HG03135 (cell line): ENCODE data around the gene AHCTF1.

Experiments used
- ATAC-seq: cut with Tn5 transposase; IDR thresholded peaks from one replicate; pipeline ENCODE4 v1.9.1; 2021; ENCODE audit warnings: mild to moderate bottlenecking, moderate library complexity; ENCODE audit not compliant: unreplicated experiment

AHCTF1 gene, protein sequence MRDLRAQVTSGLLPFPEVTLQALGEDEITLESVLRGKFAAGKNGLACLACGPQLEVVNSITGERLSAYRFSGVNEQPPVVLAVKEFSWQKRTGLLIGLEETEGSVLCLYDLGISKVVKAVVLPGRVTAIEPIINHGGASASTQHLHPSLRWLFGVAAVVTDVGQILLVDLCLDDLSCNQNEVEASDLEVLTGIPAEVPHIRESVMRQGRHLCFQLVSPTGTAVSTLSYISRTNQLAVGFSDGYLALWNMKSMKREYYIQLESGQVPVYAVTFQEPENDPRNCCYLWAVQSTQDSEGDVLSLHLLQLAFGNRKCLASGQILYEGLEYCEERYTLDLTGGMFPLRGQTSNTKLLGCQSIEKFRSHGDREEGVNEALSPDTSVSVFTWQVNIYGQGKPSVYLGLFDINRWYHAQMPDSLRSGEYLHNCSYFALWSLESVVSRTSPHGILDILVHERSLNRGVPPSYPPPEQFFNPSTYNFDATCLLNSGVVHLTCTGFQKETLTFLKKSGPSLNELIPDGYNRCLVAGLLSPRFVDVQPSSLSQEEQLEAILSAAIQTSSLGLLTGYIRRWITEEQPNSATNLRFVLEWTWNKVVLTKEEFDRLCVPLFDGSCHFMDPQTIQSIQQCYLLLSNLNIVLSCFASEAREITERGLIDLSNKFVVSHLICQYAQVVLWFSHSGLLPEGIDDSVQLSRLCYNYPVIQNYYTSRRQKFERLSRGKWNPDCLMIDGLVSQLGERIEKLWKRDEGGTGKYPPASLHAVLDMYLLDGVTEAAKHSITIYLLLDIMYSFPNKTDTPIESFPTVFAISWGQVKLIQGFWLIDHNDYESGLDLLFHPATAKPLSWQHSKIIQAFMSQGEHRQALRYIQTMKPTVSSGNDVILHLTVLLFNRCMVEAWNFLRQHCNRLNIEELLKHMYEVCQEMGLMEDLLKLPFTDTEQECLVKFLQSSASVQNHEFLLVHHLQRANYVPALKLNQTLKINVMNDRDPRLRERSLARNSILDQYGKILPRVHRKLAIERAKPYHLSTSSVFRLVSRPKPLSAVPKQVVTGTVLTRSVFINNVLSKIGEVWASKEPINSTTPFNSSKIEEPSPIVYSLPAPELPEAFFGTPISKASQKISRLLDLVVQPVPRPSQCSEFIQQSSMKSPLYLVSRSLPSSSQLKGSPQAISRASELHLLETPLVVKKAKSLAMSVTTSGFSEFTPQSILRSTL (N-terminal part only)

DNA sequence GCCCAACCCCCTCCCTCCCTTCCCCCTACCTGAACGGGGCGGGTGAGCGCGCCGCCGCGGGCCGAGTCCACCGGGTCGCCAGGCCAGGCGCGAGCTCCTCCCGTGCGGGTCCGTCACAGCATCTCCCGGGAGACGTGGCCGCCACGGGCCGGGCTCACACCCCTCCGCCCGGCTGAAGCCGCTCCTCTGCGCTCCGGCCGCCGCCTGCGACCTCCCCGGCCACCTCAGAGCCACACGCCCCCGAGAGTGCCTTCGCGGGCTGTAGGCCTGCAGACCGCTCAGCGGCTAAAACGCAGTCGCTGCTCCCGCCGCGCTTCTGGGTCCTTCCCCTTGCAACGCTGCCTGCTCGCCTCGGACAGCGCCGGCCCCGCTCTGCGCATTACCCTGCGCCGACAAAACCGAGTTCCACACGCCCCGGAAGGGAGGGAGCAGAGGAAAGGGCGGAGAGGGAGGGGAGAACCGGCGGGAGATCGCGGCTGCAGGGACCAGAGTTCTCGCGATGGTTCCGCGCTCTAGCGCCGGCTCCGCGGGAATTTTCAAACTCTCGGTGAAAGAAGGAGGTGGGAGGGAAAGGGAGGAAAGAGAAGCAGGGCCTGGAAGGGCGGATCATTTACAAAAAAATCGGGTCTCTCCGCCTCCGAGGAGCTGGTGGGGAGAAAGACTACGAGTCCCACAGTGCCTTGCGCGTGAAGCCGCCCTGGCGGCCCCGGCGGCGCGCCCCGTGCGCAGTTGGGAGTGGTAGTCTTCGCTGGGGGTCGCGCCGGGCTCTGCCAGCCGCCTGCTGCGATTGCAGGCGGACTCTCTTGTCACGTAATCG lies at the start of gene AHCTF1:
TSS of gene AHCTF1 (minus strand) at position 400 of the 817 bp plus-strand sequence. CDS start 13,578 bp downstream, outside the sequence.
- ATAC-seq, result peak; percentile 91

DNA sequence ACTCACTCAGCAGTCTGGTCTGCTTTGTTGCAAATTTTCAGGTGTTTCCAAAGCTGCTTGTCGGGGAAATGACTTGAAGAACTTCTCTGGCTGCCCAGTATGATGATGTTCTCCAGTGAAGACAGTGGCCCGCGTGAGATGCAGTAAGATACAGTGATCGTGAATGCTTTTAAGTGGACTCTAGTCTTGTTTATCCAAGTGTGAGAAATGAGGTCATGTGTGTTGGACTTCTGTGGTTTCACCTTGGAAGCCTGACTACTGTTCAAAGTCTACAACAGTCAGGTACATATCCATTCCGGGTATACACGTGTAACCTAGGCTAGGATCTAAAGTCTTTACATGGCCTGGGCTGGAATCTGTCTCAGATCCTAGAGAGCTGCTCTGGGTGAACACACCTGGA lies 47.0 kb upstream of the AHCTF1 start:
- no peak for ATAC-seq

DNA sequence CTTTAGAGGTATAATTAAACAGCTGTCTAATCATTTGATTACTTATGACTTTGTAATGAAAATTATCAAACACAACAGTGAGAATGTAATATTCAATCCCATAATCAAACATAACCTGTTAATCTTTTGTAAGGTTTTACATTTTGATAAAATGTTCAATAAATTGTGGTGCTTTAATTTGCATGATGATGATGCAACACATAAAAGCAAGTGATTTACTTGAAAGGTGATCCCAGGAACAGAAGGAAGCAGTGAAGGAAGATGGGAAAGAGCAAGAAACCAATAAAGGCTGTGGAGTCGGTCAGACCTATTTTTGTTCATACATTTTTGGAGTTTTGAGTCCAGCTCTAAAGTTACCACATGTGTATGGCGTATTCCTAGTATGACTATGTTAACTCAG lies 46.5 kb upstream of the AHCTF1 start:
- ATAC-seq, result no peak

GRCh38 chr1:246971969-246972368 lies 40.2 kb upstream of the AHCTF1 start:
- no peak for ATAC-seq

GRCh38 chr1:246971090-246971721 lies 39.5 kb upstream of the AHCTF1 start:
- ATAC-seq, result no peak

GRCh38 chr1:246969621-246970020 lies 37.9 kb upstream of the AHCTF1 start:
- no peak for ATAC-seq

- ATAC-seq, result no peak
Observed at GRCh38 chr1:246966502-246966901, 34.8 kb upstream of the AHCTF1 start.

DNA sequence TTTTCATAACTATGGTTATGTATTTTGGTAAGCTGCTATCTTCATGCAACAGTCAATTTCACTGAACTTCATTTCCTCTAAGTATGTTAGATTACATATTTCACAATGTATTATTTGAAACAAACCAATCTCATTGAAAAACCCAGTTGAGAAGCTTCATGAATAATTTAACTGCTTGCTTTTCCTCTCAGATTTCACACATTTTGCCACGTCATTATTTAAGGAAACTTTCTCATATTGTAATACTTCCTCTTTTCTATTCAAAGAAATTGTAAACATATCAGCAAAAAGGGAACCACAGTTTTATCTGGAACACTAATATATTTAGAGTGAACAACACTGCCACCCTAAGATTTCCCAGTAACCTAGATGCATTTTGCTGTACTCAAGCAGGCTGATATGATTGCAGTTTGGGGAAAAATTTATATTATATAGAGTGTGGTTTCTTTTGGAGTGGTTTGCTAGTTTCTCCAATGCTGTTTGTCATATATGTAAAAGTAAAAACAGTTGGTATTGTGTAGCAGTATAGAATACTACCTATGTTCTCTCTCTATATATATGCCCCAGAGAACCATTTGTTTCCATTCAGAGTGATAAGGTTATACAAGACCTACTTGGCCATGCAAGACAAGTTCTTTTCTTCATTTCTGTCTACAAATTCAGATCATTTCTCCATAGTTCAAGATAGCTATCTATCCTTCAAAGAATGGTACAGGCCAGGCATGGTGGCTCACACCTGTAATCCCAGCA lies 28.4 kb upstream of the AHCTF1 start:
- ATAC-seq, result no peak

DNA sequence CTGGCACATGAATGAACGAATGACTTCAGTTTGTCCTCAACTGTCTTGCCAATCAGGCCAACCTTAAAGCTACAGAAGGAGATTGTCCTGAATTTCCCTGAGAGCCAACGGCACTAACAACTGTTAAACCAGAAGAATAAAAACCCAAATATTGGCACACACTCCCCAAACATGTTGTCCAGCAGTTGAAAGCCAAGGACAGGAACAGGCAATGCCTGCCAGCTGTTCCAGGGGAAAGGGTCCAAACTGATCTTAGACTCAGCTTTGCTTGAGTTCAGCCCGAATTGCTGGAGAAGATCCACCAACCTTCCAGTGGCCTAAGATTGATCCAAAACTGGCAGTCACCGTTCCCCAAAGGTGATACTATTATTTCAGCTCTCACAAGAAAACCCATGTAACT lies 22.4 kb upstream of the AHCTF1 start:
- no peak for ATAC-seq

GRCh38 chr1:246951413-246951812 lies 19.7 kb upstream of the AHCTF1 start:
- ATAC-seq, result no peak

DNA sequence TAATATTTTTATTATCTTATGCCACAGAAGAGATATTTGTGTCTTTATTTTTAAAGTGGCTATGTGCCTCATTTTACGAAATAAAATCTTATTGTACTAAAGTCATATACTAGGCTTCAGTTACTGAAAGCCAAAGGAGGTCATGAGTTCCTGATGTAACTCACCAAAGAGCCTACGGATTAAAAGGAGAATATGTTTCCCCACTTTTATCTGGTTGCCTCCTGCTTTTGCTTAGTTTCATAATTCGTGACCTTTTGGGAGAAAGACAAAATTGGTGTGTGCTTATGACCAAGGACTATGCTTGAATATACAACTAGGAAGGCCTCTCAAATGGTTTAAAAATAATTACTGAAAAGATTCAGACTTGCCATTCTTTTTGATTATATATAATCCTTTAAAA lies 18.2 kb upstream of the AHCTF1 start:
- ATAC-seq, result no peak

GRCh38 chr1:246947255-246947654 lies 15.5 kb upstream of the AHCTF1 start:
- ATAC-seq, result no peak

DNA sequence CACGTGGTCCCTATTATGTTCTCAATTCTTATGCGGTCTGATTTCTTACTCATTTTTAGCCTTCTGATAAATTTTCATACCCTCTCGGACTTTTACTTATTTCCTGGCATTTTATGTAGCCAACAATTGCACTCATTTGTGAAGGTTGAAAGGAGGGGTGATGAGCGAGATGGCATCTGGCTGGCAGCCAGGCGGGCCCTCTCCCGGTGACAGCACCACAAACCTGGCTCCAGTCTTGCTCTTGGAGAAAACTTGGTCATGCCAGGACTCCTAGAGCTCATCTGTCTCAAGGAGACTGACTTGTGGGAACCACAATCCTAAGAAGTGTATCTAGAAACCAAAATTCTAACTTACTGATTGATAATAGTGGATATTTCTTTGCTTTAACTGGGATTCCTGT lies 14.6 kb upstream of the AHCTF1 start:
- no peak for ATAC-seq

DNA sequence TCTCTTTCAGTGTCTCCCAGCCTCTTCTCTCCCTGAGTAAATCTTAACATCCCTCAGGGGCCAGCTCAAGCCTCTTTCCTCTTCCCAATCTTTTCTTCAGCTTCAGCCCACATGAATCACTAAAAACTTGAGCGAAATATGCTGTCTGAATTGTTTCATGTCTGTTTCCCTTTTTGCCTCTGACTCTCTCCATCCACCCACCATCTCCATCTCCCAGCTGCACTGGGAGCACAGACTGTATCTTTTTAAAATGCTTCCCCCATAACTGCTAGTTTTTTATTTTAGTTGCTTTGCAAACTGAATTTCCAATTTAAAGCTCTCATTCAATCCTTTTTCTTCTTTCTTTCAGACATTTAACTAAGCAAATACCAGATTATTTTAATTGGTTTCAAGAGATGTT lies 3.0 kb upstream of the AHCTF1 start:
- no peak for ATAC-seq

DNA sequence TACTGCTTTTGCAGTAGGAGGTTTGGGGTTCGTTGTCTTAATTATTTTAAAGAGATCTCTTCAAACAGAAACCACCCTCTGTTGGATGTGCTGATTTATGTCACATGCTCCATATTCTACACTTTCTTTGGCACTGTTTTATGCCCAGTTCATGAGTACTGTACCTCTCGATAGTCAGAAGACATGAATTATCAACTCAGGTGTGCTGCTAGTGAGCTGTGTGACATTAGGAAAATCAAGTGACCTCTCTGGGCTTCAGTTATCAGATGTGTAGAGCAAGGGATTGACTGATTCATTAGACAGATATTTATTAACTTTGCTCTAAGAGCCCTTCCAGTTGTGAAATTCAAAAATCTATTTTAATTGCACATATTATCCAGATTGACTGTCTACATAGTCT lies 2.1 kb upstream of the AHCTF1 start:
- no peak for ATAC-seq

- ATAC-seq, result no peak
Observed at GRCh38 chr1:246932366-246932700, 585 bp upstream of the AHCTF1 start.

DNA sequence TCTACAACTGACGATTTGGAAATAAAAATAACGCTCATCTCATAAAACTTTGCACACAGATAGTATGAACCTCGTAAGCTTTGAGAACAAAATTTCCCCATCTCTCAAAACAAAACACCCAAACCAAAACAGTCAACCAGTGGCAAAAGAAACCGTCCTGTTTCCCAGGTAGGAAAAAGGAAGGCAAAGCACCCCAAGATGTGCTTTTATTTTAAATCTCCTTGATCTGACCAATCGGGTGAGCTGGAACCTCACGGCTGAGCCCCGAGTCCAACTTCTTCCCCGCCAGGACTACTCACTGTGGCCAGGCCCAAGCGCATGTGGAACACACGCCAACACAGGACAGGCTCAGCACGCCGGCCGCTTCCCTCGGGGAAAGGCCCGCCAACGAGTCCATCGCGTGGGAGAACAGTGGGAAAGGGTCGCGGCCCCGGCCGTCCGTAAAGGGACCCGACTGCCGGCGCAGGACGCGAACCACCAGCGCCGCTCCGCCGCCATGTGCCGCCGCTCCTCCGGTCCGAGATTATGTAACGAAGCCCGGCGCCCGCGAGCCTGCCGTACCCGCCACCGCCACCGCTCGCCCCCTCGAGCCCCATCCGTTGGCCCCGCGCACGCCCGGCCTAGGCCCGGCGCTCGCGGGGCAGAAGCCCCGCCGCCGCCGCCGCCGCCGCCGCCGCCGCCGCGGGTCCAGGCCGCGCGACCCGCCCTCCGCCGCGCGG lies 759 bp downstream of the AHCTF1 start:
- peak; percentile 40 for ATAC-seq

DNA sequence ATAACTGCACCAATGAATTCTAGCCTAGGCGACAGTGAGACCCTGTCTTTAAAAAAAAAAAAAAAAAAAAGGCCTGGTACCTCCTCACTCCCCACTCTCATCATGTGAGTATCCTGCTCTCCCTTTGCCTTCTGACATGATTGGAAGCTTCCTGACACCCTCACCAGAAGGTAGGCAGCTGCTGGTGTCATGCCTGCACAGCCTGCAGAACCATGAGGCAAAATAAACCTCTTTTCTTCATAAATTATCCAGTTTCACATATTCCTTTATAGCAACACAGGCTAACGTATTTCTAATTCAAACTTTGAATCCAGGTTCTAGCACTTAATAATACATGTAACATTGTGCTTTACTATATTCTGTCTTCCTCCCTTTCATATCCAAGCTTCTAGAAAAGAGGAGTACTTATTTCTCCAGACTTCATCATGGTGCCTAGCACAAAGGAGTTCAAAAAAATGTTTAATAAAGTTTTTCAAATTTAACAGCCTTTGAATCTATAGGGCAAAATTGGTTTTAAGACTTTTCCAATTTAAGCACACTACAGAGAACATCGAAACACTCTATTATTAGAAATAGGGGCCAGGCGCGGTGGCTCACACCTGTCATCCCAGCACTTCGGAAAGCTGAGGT lies 5.6 kb downstream of the AHCTF1 start:
- ATAC-seq, result no peak
